Nucleus accumbens (tissue), 56 donors: ENCODE measurements around the gene TMEM248.
A peak's percentile ranks its signal among the peaks of the same experiment; 100 is the strongest.
"Not testable (repeated sequence)": the region's sequence is repeated elsewhere in the genome, so short reads cannot be mapped to it uniquely, and the experiment has no call there.

ENCODE experiments used
- DNase-seq, 56 donors: peaks; one replicate each; lab custom pipeline; 2025; lab: John Stamatoyannopoulos, UW

TMEM248 gene

DNA sequence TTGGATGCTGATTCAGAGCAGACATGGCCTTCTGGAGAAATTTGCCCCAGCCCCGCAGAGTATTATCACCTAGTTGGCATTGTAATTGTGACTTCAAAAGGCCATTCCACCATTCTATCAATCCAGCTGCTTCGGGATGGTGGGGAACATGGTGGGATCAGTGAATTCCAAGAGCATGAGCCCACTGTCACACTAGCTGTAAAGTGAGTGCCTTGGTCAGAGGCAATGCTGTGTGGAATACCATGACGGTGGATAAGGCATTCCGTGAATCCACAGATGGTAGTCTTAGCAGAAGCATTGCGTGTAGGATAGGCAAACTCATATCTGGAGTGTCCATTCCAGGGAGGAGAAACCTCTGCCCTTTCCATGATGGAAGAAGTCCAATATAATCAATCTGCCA lies 13.3 kb upstream of the TMEM248 start:
- DNase-seq = no peak

DNA sequence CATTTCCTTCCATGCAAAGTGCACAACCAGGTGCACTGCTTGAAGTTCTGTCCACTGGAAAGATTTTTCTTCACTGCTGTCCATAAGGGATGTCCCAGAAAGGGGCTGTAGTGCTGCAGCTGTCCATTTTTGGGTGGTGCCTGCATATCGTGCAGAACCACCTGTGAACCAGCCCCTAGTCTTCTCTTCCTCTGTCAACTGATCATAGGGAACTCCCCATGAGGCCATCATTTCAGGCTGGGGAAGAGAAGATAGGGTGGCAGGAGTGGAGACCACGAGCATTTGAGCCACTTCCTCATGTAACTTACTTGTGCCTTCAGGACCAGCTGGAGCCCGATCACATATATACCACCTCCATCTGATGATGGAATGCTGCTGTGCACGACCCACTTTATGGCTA lies 12.4 kb upstream of the TMEM248 start:
- not testable (repeated sequence) for DNase-seq

DNA sequence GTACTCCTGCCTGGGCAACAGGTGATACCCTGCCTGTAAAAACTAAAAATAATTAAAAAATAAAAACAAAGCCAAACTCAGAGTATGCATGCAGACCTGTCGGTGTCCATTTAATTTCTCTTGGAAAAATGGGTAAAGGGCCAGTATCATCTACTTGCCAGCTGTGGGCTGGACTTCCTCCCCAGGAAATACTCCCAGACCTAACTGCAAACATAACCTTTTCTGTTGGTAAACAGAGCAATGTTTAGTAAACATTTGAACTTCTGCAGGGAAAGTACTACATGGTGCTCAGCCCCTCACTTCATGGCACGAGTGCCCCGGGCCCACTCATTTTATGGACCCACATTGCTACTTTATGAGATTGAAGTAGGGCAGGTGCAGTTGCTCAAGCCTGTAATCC lies 10.2 kb upstream of the TMEM248 start:
- no peak for DNase-seq

DNA sequence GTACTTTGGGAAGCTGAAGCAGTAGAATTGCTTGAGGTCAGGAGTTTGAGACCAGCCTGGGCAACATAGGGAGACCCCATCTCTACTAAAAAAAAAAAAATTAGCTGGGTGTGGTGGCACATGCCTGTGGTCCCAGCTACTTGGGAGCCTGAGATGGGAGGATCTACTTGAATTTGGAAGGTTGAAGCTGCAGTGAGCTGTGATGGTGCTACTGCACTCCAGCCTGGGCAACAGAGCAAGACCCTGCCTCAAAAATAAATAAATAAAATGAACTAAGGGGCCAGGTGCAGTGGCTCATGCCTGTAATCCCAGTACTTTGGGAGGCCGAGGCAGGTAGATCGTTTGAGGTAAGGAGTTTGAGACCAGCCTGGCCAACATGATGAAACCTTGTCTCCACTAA lies 9.8 kb upstream of the TMEM248 start:
- DNase-seq = not testable (repeated sequence)

DNA sequence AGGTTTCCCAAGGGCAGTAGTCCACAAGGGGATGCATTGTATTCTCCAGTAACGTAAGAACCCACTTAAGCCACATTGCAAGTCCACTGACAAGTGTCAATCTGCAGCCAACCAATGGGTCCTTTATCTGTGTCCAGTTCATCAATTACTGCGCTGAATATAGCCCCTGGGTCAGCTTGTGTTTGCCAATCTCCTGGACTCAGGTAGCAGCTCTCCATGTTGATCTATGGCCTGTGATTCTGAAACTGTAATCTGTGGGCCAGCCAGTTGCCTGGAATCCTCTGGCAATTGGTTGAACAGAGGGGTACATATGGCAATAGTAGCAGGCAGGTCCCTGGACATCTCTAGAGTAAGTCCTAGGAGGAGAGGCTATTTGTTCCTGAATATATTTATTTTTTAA lies 8.8 kb upstream of the TMEM248 start:
- no peak for DNase-seq

DNA sequence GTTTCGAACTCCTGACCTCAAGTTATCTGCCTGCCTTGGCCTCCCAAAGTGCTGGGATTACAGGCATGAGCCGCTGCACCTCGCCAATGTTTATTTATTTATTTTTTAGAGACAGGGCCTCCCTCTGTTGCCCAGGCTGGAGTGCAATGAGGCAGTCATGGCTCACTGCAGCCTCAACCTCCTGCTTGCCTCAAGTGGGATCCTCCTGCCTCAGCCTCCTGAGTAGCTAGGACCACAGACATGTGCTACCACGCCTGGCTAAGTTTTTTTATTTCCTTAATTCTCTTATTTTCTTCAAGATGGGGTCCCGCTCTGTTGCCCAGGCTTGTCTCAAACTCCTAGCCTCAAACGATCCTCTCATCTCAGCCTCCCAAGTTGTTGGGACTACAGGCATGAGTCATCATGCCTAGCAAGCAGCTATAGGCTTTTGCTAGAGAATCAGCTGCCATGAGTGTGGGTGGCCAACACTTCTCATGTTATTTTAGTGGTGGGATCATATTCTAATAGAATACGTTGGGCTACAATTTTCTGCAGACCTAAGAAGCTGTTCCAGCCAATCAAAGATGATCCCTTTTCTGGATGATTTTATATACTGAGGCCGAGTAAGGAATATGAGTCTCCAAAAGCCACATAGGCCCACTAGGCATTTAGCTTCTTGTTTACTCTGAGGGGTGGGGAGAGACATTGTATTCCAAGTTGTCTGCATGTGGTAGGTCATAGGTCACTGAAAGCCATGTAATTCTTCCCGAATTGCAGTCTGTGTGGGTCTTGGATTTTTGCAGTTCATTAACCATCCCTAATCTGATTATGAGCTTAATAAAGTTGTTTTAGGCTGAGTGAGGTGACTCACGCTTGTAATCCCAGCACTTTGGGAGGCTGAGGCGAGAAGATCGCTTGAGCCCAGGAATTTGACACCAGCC lies 7.6 kb upstream of the TMEM248 start:
- no peak for DNase-seq

DNA sequence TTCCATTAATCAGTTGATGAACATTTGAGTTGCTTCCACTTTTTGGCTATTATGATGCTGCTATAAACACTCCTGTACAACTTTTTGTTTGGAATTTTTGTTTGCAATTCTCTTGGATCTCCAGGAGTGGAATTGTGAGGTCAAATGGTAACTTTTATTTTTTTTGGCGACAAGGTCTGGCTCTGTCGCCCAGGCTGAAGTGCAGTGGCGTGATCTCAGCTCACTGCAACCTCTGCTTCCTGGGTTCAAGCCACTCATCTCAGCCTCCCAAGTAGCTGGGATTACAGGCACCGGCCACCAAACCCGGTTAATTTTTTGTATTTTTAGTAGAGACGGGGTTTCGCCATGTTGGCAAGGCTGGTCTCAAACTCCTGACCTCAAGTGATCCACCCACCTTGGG lies 3.1 kb upstream of the TMEM248 start:
- not testable (repeated sequence) for DNase-seq

DNA sequence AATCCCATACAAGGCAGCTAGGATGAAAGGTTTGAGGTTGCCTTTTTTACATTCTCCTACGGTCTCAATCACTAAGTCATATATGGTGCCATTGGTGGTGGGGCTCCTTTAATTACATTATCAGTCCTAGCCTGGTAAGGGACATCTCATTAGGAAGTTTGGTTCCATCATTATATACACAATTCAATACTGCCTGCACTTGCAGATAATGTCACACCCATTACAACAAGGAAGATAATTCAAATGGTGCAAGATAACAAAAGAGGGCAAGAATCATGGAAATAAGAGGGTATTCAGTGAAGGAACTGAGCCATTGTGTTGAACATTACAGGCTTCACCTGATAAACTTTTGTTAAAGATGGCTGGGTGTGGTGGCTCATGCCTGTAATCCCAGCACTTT lies 1.7 kb upstream of the TMEM248 start:
- DNase-seq = no peak

DNA sequence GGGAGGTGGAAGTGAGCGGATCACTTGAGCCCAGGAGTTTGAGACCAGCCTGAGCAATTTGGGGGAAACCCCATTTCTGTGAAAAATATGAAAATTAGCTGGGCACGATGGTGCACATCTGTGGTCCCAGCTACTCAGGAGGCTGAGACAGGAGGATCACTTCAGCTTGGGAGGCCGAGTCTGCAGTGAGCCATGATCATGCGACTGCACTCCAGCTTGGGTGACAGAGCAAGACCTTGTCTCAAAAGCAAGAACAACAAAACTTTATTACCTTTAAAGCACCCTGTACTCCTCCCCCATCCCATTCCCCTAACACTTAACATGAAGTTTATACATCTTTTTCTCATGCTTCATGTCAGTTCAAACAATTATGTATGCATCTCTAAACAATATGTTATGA lies 1.3 kb upstream of the TMEM248 start:
- no peak for DNase-seq

DNA sequence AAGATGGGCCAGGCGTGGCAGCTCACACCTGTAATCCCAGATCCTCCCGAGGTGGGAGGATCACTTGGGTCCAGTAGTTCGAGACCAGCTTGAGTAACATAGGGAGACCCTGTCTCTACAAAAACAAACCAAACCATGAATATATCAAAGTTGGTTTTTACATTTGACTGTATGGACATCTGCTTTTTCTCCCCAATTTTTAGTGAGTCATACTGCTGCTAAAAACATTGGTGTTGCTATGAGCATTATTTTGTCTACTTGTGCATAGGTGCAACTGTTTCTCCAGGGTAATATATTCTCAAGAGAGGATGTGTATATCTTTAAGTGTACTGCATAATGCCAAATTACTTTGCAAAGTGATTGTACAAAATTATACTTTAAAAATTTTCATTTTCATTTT lies 769 bp upstream of the TMEM248 start:
- no peak for DNase-seq

DNA sequence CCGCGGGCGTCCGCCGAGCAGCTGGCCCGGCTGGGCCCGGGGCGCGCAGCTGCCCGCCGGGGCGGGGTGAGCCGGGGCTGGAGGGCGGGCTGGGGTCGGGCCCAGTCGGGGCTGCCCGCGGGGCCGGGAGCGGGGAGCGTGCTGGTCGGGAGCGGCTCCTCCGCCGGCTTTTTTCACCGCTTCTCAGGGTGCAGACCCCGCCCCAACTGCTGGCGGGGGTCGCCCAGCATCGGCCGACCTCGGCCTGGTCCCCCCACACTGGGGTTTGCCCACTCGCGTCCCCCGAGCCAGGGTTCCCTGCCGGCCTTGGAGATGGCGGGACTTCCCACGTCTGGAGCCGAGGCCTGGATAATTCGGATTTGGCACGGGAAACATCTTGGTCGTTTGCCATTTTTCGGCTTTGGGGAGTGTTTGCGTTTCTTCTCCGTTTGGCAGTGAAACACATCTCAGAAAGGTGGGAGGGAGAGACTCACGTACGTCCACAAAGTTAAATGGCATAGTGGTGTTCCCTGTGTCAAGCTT lies 432 bp downstream of the TMEM248 start:
- DNase-seq = peak in 16 of 56 donors; percentile 5 to 40 (median 21)

DNA sequence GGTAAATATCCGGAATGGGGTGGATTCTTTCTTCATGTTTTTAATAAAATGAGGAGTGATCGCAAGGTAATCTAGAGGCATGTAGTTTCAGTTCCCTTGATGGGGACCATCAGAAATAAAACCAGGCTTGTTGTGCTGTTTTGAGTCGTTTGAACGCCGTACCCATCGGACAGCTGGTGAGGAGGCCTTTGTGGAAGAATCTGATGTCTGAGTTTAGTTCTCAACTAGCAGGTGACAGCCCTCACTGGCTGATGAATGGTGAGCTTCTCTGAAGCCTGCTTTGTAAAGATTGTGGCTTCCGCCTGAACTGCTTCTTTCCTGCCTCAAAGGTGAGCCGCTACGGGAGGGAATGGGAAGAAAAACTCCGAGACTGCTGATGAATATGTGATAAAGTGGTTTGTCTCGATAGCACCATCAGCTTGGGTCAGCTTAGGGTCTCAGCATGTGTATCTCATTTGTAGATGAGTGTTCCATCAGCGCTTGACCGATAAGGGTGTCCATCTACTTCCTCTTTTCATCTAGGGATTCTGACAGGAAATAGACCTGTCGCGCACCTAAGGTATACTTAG lies 977 bp downstream of the TMEM248 start:
- peak in 3 of 56 donors; percentile 1 to 40 (median 15) for DNase-seq

DNA sequence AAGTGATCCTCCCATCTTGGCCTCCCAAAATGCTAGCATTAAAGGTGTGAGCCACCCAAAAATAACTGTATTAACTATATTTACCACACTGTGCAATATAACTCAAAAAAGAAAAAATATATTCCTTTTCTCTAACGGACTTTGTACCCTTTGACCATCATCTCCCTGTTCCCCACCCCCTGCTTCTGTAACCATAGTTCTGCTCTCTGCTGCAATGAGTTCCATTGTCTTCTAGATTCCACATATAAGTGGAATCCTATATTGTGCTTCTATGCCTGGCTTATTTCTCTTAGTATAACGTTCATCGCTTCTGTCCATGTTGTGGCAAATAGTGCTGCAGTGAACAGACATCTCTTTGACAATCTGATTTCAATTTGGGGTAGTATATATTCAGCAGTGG lies 4.2 kb downstream of the TMEM248 start:
- no peak for DNase-seq

DNA sequence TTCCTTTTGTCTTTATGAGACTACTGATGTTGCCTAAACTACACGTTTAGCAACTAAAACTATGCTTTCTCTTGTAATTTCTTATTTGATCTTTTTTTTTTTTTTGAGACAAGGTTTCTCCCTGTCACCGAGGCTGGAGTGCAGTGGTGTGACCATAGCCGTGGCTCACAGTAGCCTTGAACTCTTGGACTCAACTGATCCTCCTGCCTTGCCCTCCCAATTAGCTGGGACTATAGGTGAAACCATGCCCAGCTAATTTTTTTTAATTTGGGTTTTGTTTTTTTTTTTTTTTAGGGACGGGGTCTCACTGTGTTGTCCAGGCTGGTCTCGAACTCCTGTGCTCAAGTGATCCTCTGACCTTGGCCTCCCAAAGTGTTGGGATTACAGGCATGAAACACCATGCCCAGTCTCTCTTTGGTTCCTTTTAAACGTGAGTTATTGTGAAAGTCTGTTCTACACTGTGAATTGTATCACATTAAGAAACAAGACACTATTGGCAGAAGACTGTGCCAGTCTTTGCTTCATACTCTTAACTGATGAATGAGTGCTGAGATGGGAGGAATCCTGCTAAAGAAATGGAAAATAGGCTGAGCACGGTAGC lies 6.4 kb downstream of the TMEM248 start:
- DNase-seq = no peak

DNA sequence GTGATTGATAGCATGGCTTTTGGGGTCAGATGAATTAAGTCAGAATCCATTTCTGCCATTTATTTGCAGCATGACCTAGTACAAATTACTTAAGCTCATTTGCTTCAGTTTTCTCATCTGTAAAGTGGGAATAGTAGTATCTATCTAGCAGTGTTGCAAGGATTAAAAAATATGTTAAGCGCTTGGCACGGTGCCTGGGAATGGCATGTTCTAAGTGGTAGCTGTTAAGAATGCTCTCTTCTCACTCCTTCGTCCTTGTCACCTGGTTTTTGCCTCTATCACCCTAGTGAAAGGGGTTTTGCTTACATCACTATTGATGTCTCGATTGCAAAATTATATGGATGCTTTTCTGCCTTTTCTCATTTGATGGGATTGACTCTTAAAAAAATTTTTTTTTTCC lies 7.4 kb downstream of the TMEM248 start:
- no peak for DNase-seq

DNA sequence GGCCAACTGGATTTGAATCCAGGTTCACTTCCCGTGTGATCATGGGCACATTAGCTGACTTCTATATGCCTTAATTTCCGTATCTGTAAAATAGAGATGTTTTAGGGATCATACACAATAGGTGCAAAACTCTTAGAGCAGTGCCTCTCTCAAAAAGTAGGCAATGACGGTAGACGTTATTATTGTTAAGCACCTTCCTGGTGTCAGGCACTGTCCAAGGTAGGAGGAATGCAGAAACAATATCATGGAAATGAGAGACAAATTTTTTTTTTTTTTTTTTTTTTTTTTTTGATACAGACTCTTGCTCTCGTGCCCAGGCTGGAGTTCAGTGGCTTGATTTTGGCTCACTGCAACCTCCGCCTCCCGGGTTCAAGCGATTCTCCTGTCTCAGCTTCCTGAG lies 8.1 kb downstream of the TMEM248 start:
- no peak for DNase-seq

DNA sequence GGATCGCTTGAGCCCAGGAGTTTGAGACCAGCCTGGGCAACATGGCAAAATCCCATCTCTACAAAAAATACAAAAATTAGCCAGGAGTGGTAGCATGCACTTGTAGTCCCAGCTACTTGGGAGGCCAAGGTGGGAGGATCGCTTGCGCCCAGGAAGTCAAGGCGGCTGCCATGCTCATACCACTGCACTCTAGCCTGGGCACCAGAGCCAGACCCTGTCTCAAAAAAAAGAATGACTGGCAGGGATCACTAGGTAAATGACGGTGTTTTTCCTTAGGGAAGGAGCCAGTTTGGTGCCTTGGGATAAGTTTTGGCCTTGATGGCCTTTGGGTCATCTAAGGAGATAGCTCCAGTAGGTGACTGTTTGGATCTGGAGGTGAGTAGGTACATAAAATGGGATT lies 8.9 kb downstream of the TMEM248 start:
- DNase-seq = no peak

DNA sequence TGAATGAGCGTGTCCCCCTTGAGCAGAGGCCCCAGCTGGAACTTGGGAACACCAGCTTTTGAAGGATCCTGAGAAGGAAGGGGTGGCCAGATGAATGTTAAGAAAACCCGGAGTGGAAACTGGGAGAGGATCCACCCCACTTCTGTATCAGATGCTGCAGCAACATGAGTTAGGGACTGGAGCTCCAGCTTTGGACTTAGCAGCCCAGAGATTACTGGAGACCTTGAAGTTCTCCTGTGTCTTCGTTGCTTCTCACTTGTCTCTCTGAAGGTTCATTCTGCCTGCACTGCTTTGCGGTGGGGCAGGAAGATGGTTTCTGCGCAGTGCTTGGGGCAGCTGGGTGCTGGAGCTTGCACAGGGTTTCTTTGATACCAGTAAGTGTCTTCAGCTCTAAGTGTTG lies 9.3 kb downstream of the TMEM248 start:
- peak in 2 of 56 donors; percentile 1 for DNase-seq

DNA sequence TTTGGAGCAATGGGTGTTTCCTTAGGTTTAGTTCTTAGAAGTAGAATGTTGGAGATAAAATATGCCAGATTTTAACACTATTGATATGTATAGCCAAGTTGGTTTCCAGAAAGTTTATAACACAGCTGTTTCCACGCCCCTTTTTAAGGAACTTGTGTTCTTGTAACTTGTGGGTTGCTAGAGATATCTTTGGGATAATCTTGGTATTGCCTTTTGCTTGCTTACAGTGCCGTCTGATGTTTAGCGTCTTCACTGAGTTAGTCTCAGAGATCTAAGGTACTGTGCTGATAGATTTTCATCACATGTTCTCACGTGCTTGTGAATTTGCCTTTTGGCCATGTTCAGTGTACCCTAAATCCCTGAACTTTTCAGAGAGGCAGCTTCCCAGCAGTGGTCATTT lies 12.4 kb downstream of the TMEM248 start:
- no peak for DNase-seq

DNA sequence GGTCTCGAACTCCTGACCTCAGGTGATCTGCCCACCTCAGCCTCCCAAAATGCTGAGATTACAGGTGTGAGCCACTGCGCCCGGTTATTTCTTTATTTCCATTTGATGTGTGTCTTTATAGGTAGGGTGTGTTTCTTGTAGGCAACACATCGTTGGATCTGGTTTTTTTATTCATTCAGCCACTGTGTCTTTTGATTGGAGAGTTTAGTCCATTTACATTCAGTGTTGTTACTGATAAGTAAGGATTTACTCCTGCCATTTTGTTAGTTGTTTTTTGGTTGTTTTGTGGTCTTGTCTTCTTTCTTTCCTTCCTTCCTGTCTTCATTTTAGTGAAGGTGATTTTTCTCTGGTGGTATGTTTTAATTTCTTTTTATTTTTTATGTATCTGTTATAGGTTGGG lies 16.9 kb downstream of the TMEM248 start:
- DNase-seq = no peak

DNA sequence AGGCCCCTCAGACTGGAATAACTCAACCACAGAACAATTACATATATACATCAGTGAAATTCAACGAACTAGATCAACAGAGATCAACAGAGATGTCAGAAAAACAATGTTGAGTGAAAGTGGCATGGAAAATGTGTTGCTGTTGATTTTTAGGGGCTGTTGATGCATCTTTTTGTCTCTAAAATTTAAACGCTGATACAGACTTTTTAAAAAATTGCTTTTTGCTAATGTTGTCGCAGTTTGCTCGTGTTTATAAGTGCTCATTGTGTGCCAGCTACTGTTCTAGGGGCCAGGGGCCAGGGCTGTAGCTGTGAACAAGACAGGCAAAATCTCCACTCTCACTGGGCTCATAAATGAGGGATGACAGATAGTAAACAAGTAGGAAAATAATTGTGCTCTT lies 18.3 kb downstream of the TMEM248 start:
- DNase-seq = no peak

DNA sequence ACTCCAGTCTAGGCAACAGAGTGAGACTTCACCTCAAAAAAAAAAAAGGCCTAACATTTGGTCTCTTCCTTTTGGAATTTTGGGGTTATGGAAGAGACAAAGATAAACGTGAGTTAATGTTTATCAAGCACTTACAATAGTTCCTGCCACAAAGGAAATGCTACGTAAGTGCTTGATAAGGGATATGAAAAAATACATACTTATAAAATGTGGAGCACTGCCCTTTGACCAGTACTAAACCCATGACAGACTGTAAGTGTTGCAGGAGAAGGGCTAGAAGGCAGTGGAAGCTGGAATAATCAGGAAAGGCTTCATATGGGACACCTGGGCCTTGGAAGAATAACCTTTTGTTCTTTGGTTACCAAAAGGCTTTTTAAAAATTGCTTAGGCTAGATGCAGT lies 25.5 kb downstream of the TMEM248 start:
- DNase-seq = no peak
